ENCODE data around the gene COL4A4.

COL4A4 gene

GRCh38 chr2:226984750-226985582 lies 179.0 kb downstream of the COL4A4 start:
- in situ Hi-C loops (cut with HindIII; ENCODE audit: low sequenced_read_pairs), result no loop called here

GRCh38 chr2:226983895-226984749 lies 179.9 kb downstream of the COL4A4 start:
- in situ Hi-C loops (cut with HindIII; ENCODE audit: low sequenced_read_pairs), result no loop called here

- in situ Hi-C loops (cut with HindIII; ENCODE audit: low sequenced_read_pairs), result no loop called here
These were observed 182.1 kb downstream of the COL4A4 start for GRCh38 chr2:226981791-226982326.

- in situ Hi-C loops (cut with HindIII; ENCODE audit: low sequenced_read_pairs), result no loop called here
These were observed 185.0 kb downstream of the COL4A4 start for GRCh38 chr2:226979004-226979403.

- in situ Hi-C loops (cut with HindIII; ENCODE audit: low sequenced_read_pairs), result no loop called here
These were observed 185.7 kb downstream of the COL4A4 start for GRCh38 chr2:226978300-226978699.

- in situ Hi-C loops (cut with HindIII; ENCODE audit: low sequenced_read_pairs), result no loop called here
These were observed 186.2 kb downstream of the COL4A4 start for GRCh38 chr2:226977775-226978190.

- in situ Hi-C loops (cut with HindIII; ENCODE audit: low sequenced_read_pairs), result no loop called here
These were observed 190.2 kb downstream of the COL4A4 start for GRCh38 chr2:226973816-226974215.

- in situ Hi-C loops (cut with HindIII; ENCODE audit: low sequenced_read_pairs), result no loop called here
These were observed 192.2 kb downstream of the COL4A4 start for GRCh38 chr2:226971770-226972169.

GRCh38 chr2:226971084-226971483 lies 192.9 kb downstream of the COL4A4 start:
- in situ Hi-C loops (cut with HindIII; ENCODE audit: low sequenced_read_pairs), result no loop called here

GRCh38 chr2:226970362-226970761 lies 193.6 kb downstream of the COL4A4 start:
- in situ Hi-C loops (cut with HindIII; ENCODE audit: low sequenced_read_pairs), result no loop called here

- in situ Hi-C loops (cut with HindIII; ENCODE audit: low sequenced_read_pairs), result no loop called here
These were observed 194.5 kb downstream of the COL4A4 start for GRCh38 chr2:226969417-226970080.

- in situ Hi-C loops (cut with HindIII; ENCODE audit: low sequenced_read_pairs), result no loop called here
These were observed 198.6 kb downstream of the COL4A4 start for GRCh38 chr2:226965376-226965775.

GRCh38 chr2:226963528-226963927 lies 200.5 kb downstream of the COL4A4 start:
- in situ Hi-C loops (cut with HindIII; ENCODE audit: low sequenced_read_pairs), result no loop called here

- in situ Hi-C loops (cut with HindIII; ENCODE audit: low sequenced_read_pairs), result no loop called here
These were observed 201.7 kb downstream of the COL4A4 start for GRCh38 chr2:226962176-226962773.

- in situ Hi-C loops (cut with HindIII; ENCODE audit: low sequenced_read_pairs), result no loop called here
These were observed 204.6 kb downstream of the COL4A4 start for GRCh38 chr2:226959418-226959817.

GRCh38 chr2:226956659-226957058 lies 207.3 kb downstream of the COL4A4 start:
- in situ Hi-C loops (cut with HindIII; ENCODE audit: low sequenced_read_pairs), result no loop called here

- in situ Hi-C loops (cut with HindIII; ENCODE audit: low sequenced_read_pairs), result no loop called here
These were observed 210.2 kb downstream of the COL4A4 start for GRCh38 chr2:226953826-226954225.

GRCh38 chr2:226953206-226953605 lies 210.8 kb downstream of the COL4A4 start:
- in situ Hi-C loops (cut with HindIII; ENCODE audit: low sequenced_read_pairs), result no loop called here

All from DLD1 (cell line).